GM19238 (cell line): Measurements from ENCODE around the gene IMMP2L.
A peak's percentile ranks its signal among the peaks of the same experiment; 100 is the strongest.

Source experiments
- DNase-seq: peaks from one replicate; pipeline ENCODE4 v3.0.0; 2011; ENCODE audit warnings: low spot score; ENCODE audit not compliant: insufficient read length

The IMMP2L gene

GRCh38 chr7:111558991-111559390 lies 3.3 kb downstream of the IMMP2L start:
- DNase-seq = no peak

- no peak for DNase-seq
Observed at GRCh38 chr7:111556977-111557376, 5.3 kb downstream of the IMMP2L start.

- DNase-seq = no peak
Observed at GRCh38 chr7:111554086-111554485, 8.2 kb downstream of the IMMP2L start.

- DNase-seq = no peak
Observed at GRCh38 chr7:111541067-111541466, 21.2 kb downstream of the IMMP2L start.

- DNase-seq = no peak
Observed at GRCh38 chr7:111540199-111540815, 22.0 kb downstream of the IMMP2L start.

GRCh38 chr7:111537134-111537533 lies 25.2 kb downstream of the IMMP2L start:
- no peak for DNase-seq

GRCh38 chr7:111535142-111535870 lies 27.0 kb downstream of the IMMP2L start:
- DNase-seq = no peak

GRCh38 chr7:111532625-111533024 lies 29.7 kb downstream of the IMMP2L start:
- DNase-seq = no peak

GRCh38 chr7:111531993-111532392 lies 30.3 kb downstream of the IMMP2L start:
- DNase-seq = no peak

GRCh38 chr7:111530356-111530668 lies 32.0 kb downstream of the IMMP2L start:
- DNase-seq = no peak

GRCh38 chr7:111529507-111530355 lies 32.6 kb downstream of the IMMP2L start:
- no peak for DNase-seq

- no peak for DNase-seq
Observed at GRCh38 chr7:111528331-111528730, 34.0 kb downstream of the IMMP2L start.

- peak; percentile 3 for DNase-seq
Observed at GRCh38 chr7:111527545-111527944, 34.7 kb downstream of the IMMP2L start.

- DNase-seq = no peak
Observed at GRCh38 chr7:111525100-111525499, 37.2 kb downstream of the IMMP2L start.

GRCh38 chr7:111521660-111522059 lies 40.6 kb downstream of the IMMP2L start:
- no peak for DNase-seq

- DNase-seq = no peak
Observed at GRCh38 chr7:111518264-111518663, 44.0 kb downstream of the IMMP2L start.

GRCh38 chr7:111517549-111517951 lies 44.7 kb downstream of the IMMP2L start:
- no peak for DNase-seq

GRCh38 chr7:111516612-111517011 lies 45.7 kb downstream of the IMMP2L start:
- no peak for DNase-seq

GRCh38 chr7:111513566-111513965 lies 48.7 kb downstream of the IMMP2L start:
- DNase-seq = no peak

GRCh38 chr7:111511845-111512244 lies 50.4 kb downstream of the IMMP2L start:
- DNase-seq = no peak

- no peak for DNase-seq
Observed at GRCh38 chr7:111510584-111511378, 51.5 kb downstream of the IMMP2L start.

- DNase-seq = no peak
Observed at GRCh38 chr7:111510062-111510461, 52.2 kb downstream of the IMMP2L start.
